GM12875 (cell line): ENCODE measurements around the gene MTMR4.
A peak's percentile ranks its signal among the peaks of the same experiment; 100 is the strongest.
"Not testable (repeated sequence)": the region's sequence is repeated elsewhere in the genome, so short reads cannot be mapped to it uniquely, and the experiment has no call there.

Source experiments
- H3K4me3 ChIP-seq: one replicate; pipeline ENCODE4 v1.5.1; 2011; ENCODE audit warnings: low read depth, low read length, control low read depth
- CTCF ChIP-seq: IDR thresholded peaks from 2 replicates; pipeline ENCODE4 v1.5.1; 2011; ENCODE audit warnings: low read depth, mild to moderate bottlenecking, control low read depth, inconsistent platforms, low read length, moderate library complexity, borderline replicate concordance; ENCODE audit not compliant: insufficient read depth

Gene MTMR4

GRCh38 chr17:58491510-58492045 lies 22.9 kb downstream of the MTMR4 start:
- no peak for TF ChIP-seq CTCF
- no peak overlapping the region for H3K4me3 ChIP-seq

DNA sequence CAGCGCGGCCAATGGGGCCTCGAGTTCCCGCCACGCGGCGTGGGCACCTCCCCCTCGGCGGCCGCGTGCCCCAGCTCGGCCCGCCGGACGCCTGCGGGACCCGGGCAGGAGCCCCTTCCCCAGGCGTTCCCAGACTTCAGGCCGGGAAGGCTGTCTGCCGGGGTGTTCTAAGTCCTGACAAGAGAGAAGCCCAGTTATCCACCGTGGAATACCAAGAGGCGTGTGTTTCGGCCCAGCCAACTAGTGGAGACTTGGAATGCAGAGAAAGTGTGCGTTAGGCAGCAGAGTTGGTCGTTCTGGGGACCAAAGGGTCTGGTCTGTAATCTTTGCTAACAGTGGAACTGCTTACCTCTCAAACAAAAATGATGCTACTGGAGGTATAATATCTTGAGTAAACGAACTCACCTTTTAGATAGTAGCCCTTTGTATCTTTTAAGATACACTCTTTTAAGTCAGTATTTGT lies 26.0 kb downstream of the MTMR4 start:
- H3K4me3 ChIP-seq: no peak overlapping the region
- TF ChIP-seq CTCF: no peak

- no peak within 1 kb of the TSS for H3K4me3 ChIP-seq
Observed at GRCh38 chr17:58487589-58488427, 26.6 kb downstream of the MTMR4 start, which contains the start of gene HSF5. HSF5 (minus strand) TSS chr17:58488408; CDS start chr17:58488274, 134 bp downstream.

DNA sequence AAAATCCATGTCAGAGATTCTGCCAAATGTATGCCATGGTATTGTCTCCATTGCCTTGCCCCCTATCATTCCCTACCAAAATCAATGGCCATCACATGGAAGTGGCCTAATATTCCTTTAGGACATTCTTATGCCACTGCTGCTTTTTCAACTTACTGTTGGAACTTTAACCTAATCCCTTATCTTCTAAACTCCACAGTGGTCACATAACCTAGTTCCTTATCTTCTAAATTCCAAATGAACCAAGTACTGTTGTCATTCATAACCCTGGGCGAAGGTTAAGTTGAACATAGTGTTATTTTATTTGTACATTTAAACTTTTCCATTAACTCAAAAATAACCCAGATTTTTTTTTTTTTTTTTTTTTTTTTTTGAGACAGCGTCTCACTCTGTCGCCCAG lies 29.8 kb downstream of the MTMR4 start:
- H3K4me3 ChIP-seq: no peak overlapping the region
- TF ChIP-seq CTCF: no peak

More at GRCh38 chr17:58487589-58488427, 26.6 kb downstream of the MTMR4 start, which contains the start of gene HSF5:
- peak; percentile 40; the same call in 1 of the 2 replicates for TF ChIP-seq CTCF

DNA sequence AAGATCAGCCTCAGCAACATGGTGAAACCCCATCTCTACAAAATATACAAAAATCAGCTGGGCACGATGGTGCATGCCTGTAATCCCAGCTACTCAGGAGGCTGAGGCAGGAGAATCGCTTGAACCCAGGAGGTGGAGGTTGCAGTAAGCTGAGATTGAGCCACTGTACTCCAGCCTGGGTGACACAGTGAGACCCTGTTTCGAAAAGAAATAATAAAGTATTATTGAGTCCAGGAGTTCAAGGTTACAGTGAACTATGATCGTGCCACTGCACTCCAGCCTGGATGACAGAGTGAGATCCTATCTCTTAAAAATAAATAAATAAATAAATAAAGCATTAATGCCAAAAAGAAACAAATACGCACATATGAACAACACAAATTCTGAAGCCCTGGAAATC lies 32.6 kb downstream of the MTMR4 start:
- not testable (repeated sequence) for H3K4me3 ChIP-seq

GRCh38 chr17:58480090-58480489 lies 34.3 kb downstream of the MTMR4 start:
- no peak for TF ChIP-seq CTCF
- H3K4me3 ChIP-seq: no peak overlapping the region

GRCh38 chr17:58476812-58477211 lies 37.6 kb downstream of the MTMR4 start:
- no peak for TF ChIP-seq CTCF
- H3K4me3 ChIP-seq: no peak overlapping the region
